HG02943 (cell line): Measurements from ENCODE around the gene GALNT2.

Experiments
- ATAC-seq: cut with Tn5 transposase; IDR thresholded peaks from one replicate; pipeline ENCODE4 v1.9.1; 2021; ENCODE audit warnings: mild to moderate bottlenecking, low read depth, moderate library complexity; ENCODE audit not compliant: unreplicated experiment

Gene GALNT2

GRCh38 chr1:230174471-230175162, 107.6 kb downstream of the GALNT2 start:
- ATAC-seq, result no peak

GRCh38 chr1:230175163-230175747, 108.2 kb downstream of the GALNT2 start:
- no peak for ATAC-seq

- no peak for ATAC-seq
These were observed 108.8 kb downstream of the GALNT2 start for GRCh38 chr1:230175839-230176238.

GRCh38 chr1:230176326-230176725, 109.3 kb downstream of the GALNT2 start:
- ATAC-seq, result no peak

GRCh38 chr1:230176871-230177411, 109.9 kb downstream of the GALNT2 start:
- no peak for ATAC-seq

GRCh38 chr1:230179249-230179648, 112.2 kb downstream of the GALNT2 start:
- ATAC-seq, result no peak

- no peak for ATAC-seq
These were observed 118.3 kb downstream of the GALNT2 start for GRCh38 chr1:230185076-230186001.

- no peak for ATAC-seq
These were observed 119.2 kb downstream of the GALNT2 start for GRCh38 chr1:230186003-230186863.

GRCh38 chr1:230186874-230187273, 119.8 kb downstream of the GALNT2 start:
- ATAC-seq, result no peak

- no peak for ATAC-seq
These were observed 120.3 kb downstream of the GALNT2 start for GRCh38 chr1:230187290-230187689.

GRCh38 chr1:230188826-230189225, 121.8 kb downstream of the GALNT2 start:
- no peak for ATAC-seq

- no peak for ATAC-seq
These were observed 122.3 kb downstream of the GALNT2 start for GRCh38 chr1:230189341-230189740.

- ATAC-seq, result no peak
These were observed 122.8 kb downstream of the GALNT2 start for GRCh38 chr1:230189824-230190223.

- no peak for ATAC-seq
These were observed 124.2 kb downstream of the GALNT2 start for GRCh38 chr1:230191079-230191804.

- ATAC-seq, result no peak
These were observed 124.8 kb downstream of the GALNT2 start for GRCh38 chr1:230191855-230192254.

- ATAC-seq, result no peak
These were observed 127.5 kb downstream of the GALNT2 start for GRCh38 chr1:230194525-230194924.

- ATAC-seq, result no peak
These were observed 128.2 kb downstream of the GALNT2 start for GRCh38 chr1:230195199-230195598.

- no peak for ATAC-seq
These were observed 129.0 kb downstream of the GALNT2 start for GRCh38 chr1:230196077-230196476.
